Measurements from ENCODE around the gene SNX13.
"Not testable (repeated sequence)": the region's sequence is repeated elsewhere in the genome, so short reads cannot be mapped to it uniquely, and the experiment has no call there.

The SNX13 gene

GRCh38 chr7:17845197-17845547, 95.1 kb downstream of the SNX13 start:
- no peak for DNase-seq (ENCODE audit: low read depth)

GRCh38 chr7:17844514-17845196, 95.6 kb downstream of the SNX13 start:
- DNase-seq (ENCODE audit: low read depth), result no peak

GRCh38 chr7:17844022-17844421, 96.3 kb downstream of the SNX13 start:
- no peak for DNase-seq (ENCODE audit: low read depth)

GRCh38 chr7:17843041-17843440, 97.3 kb downstream of the SNX13 start:
- no peak for DNase-seq (ENCODE audit: low read depth)

GRCh38 chr7:17832820-17833355, 107.4 kb downstream of the SNX13 start:
- DNase-seq (ENCODE audit: low read depth), result no peak

GRCh38 chr7:17832242-17832641, 108.1 kb downstream of the SNX13 start:
- DNase-seq (ENCODE audit: low read depth), result no peak

- DNase-seq (ENCODE audit: low read depth), result peak; percentile 73
Measured at GRCh38 chr7:17830206-17830605, 110.1 kb downstream of the SNX13 start.

- no peak for DNase-seq (ENCODE audit: low read depth)
Measured at GRCh38 chr7:17829001-17829400, 111.3 kb downstream of the SNX13 start.

GRCh38 chr7:17822547-17823173, 117.6 kb downstream of the SNX13 start:
- no peak for DNase-seq (ENCODE audit: low read depth)

GRCh38 chr7:17816903-17817302, 123.4 kb downstream of the SNX13 start:
- DNase-seq (ENCODE audit: low read depth), result no peak

GRCh38 chr7:17815318-17815717, 125.0 kb downstream of the SNX13 start:
- DNase-seq (ENCODE audit: low read depth), result no peak

- no peak for DNase-seq (ENCODE audit: low read depth)
Measured at GRCh38 chr7:17814058-17814457, 126.2 kb downstream of the SNX13 start.

GRCh38 chr7:17809215-17809614, 131.1 kb downstream of the SNX13 start:
- not testable (repeated sequence) for DNase-seq (ENCODE audit: low read depth)

- DNase-seq (ENCODE audit: low read depth), result no peak
Measured at GRCh38 chr7:17807242-17807641, 133.1 kb downstream of the SNX13 start.

- DNase-seq (ENCODE audit: low read depth), result no peak
Measured at GRCh38 chr7:17806631-17807030, 133.7 kb downstream of the SNX13 start.

- DNase-seq (ENCODE audit: low read depth), result peak; percentile 6
Measured at GRCh38 chr7:17802056-17802455, 138.2 kb downstream of the SNX13 start.

- no peak for DNase-seq (ENCODE audit: low read depth)
Measured at GRCh38 chr7:17792075-17792936, 148.0 kb downstream of the SNX13 start.

- DNase-seq (ENCODE audit: low read depth), result no peak
Measured at GRCh38 chr7:17787257-17787656, 153.0 kb downstream of the SNX13 start.

GRCh38 chr7:17786314-17786852, 153.9 kb downstream of the SNX13 start:
- no peak for DNase-seq (ENCODE audit: low read depth)

GRCh38 chr7:17782216-17782549, 158.1 kb downstream of the SNX13 start:
- no peak for DNase-seq (ENCODE audit: low read depth)

GRCh38 chr7:17781491-17782215, 158.6 kb downstream of the SNX13 start:
- no peak for DNase-seq (ENCODE audit: low read depth)

- no peak for DNase-seq (ENCODE audit: low read depth)
Measured at GRCh38 chr7:17779381-17779780, 160.9 kb downstream of the SNX13 start.

All from fibroblast of gingiva (primary cell).